ENCODE results near the gene NF2. TPM values are rescaled to one million over a fixed set of nuclear protein-coding genes. Genes with fewer than 3 reads are reported as not detected.

The NF2 gene
- total RNA-seq, 4 donors from 2014 or later = 14.6 to 60.1 (median 34.7) TPM

GRCh38 chr22:29631725-29632124 lies 28.3 kb downstream of the NF2 start:
- TF ChIP-seq EP300 (IDR thresholded peaks at IDR 0.05; ENCODE audit: low read depth) (no peak), CTCF (IDR thresholded peaks at IDR 0.05) (no peak), POLR2AphosphoS5 (IDR thresholded peaks at IDR 0.05) (no peak), POLR2A (IDR thresholded peaks at IDR 0.05) (no peak)
- intact Hi-C loops (cut with DNase I; ENCODE audit: low total_unique reads) = no loop called here
- H3K27me3 ChIP-seq = no peaks in the 10 kb centered on the region

GRCh38 chr22:29632672-29633071 lies 29.2 kb downstream of the NF2 start:
- Histone ChIP-seq H3K27me3 (no peaks in the 10 kb centered on the region), H3K27ac (no peak overlapping the region), H3K9me3 (no peaks in the 10 kb centered on the region), H3K36me3 (no peaks in the 10 kb centered on the region), H3K4me3 (no peak overlapping the region), H3K4me1 (peaks cover 0 to 4% (median 1%) of the 10 kb centered on the region in 4 donors)
- in situ Hi-C loops (cut with MboI; ENCODE audit: low pct_ligation_motif_present in 1 of 4, low pct_unique_long_range_greater_than_20kb in 1 of 4, low sequenced_read_pairs in 3 of 4) (loop anchor here in 2 of 4 donors (25.0 kb wide), 1 partner anchor 380 kb away; no protein-coding TSS in a partner anchor), intact Hi-C loops (cut with DNase I; ENCODE audit: low total_unique reads) (no loop called here)
- 86 to 92% methylated on average over 1 to 5 of the region's 5 CpGs for WGBS, 2 donors (ENCODE audit: low coverage in 1 of 2)
- TF ChIP-seq POLR2A (IDR thresholded peaks at IDR 0.05) (no peak), CTCF (IDR thresholded peaks at IDR 0.05) (no peak), EP300 (IDR thresholded peaks at IDR 0.05; ENCODE audit: low read depth) (no peak), POLR2AphosphoS5 (IDR thresholded peaks at IDR 0.05) (no peak)
- no peak for DNase-seq

More at GRCh38 chr22:29631725-29632124, 28.3 kb downstream of the NF2 start:
- Histone ChIP-seq H3K36me3 (no peaks in the 10 kb centered on the region), H3K4me1 (peaks cover 0 to 8% (median 3%) of the 10 kb centered on the region in 4 donors), H3K27ac (no peak overlapping the region), H3K4me3 (no peak overlapping the region), H3K9me3 (no peaks in the 10 kb centered on the region)
- in situ Hi-C loops (cut with MboI; ENCODE audit: low pct_ligation_motif_present in 1 of 4, low pct_unique_long_range_greater_than_20kb in 1 of 4, low sequenced_read_pairs in 3 of 4) = loop anchor here in 2 of 4 donors (25.0 kb wide), 1 partner anchor 381 kb away; no protein-coding TSS in a partner anchor
- 20 to 50% methylated on average over 1 of the region's 1 CpG for WGBS, 2 donors (ENCODE audit: low coverage in 1 of 2)
- no peak for DNase-seq

- Histone ChIP-seq H3K27me3 (no peaks in the 10 kb centered on the region), H3K36me3 (no peaks in the 10 kb centered on the region), H3K4me3 (no peak overlapping the region), H3K4me1 (peaks cover 0 to 4% (median 1%) of the 10 kb centered on the region in 4 donors), H3K9me3 (no peaks in the 10 kb centered on the region), H3K27ac (no peak overlapping the region)
- no peak for TF ChIP-seq POLR2A (IDR thresholded peaks at IDR 0.05)
- 71 to 81% methylated on average over 5 to 6 of the region's 6 CpGs for WGBS, 2 donors (ENCODE audit: low coverage in 1 of 2)
- in situ Hi-C loops (cut with MboI; ENCODE audit: low pct_ligation_motif_present in 1 of 4, low pct_unique_long_range_greater_than_20kb in 1 of 4, low sequenced_read_pairs in 3 of 4) (loop anchor here in 2 of 4 donors (25.0 kb wide), 1 partner anchor 379 kb away; no protein-coding TSS in a partner anchor), intact Hi-C loops (cut with DNase I; ENCODE audit: low total_unique reads) (no loop called here)
- no peak for DNase-seq
These were observed 30.3 kb downstream of the NF2 start for GRCh38 chr22:29633514-29634312.

GRCh38 chr22:29634847-29635246 lies 31.4 kb downstream of the NF2 start:
- Histone ChIP-seq H3K36me3 (peaks cover 0 to 7% (median 0%) of the 10 kb centered on the region in 4 donors), H3K27me3 (no peaks in the 10 kb centered on the region), H3K4me3 (no peak overlapping the region), H3K27ac (no peak overlapping the region), H3K9me3 (no peaks in the 10 kb centered on the region), H3K4me1 (peaks cover 0 to 4% (median 1%) of the 10 kb centered on the region in 4 donors)
- in situ Hi-C loops (cut with MboI; ENCODE audit: low pct_ligation_motif_present in 1 of 4, low pct_unique_long_range_greater_than_20kb in 1 of 4, low sequenced_read_pairs in 3 of 4) = loop anchor here in 2 of 4 donors (25.0 kb wide), 1 partner anchor 377 kb away; no protein-coding TSS in a partner anchor
- intact Hi-C loops (cut with DNase I; ENCODE audit: low total_unique reads) = no loop called here
- DNase-seq = no peak
- TF ChIP-seq POLR2A (IDR thresholded peaks at IDR 0.05) (no peak), CTCF (IDR thresholded peaks at IDR 0.05) (no peak), EP300 (IDR thresholded peaks at IDR 0.05; ENCODE audit: low read depth) (no peak), POLR2AphosphoS5 (IDR thresholded peaks at IDR 0.05) (no peak)
- WGBS, 2 donors (ENCODE audit: low coverage in 1 of 2) = 83 to 100% methylated on average over 1 to 2 of the region's 2 CpGs

Measured in transverse colon (tissue), 4 donors.